ENCODE measurements around the gene RAD51B.

GRCh38 chr14:68239988-68240771 is 420.6 kb downstream of the RAD51B start:
- TF ChIP-seq CTCF (IDR thresholded peaks at IDR 0.05) (no peak), POLR2A (IDR thresholded peaks at IDR 0.05) (no peak), POLR2AphosphoS5 (IDR thresholded peaks at IDR 0.05; ENCODE audit: insufficient read depth in 1 of 2, low read depth in 1 of 2) (peak in 1 of 2 donors; percentile 26)

All from vagina (tissue), 2 donors.